Measurements from ENCODE around the gene PLPP6.

The PLPP6 gene

DNA sequence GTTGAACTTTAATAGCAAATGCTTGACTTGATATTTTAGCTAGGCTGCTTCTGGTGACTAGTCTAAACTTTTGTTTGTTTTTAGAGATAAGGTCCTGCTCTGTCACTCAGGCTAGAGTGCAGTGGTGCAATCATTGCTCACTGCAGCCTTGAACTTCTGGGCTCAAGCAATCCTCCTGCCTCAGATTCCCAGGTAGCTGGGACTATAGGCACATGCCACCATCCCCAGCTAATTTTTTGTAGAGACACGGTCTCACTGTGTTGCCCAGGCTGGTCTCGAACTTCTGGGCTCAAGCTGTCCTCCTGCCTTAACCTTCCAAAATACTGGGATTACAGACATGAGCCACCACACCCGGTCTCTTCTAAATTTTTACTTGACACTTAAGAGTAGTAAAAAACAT lies 38.0 kb downstream of the PLPP6 start:
- DNase-seq (ENCODE audit: low read depth), result no peak

DNA sequence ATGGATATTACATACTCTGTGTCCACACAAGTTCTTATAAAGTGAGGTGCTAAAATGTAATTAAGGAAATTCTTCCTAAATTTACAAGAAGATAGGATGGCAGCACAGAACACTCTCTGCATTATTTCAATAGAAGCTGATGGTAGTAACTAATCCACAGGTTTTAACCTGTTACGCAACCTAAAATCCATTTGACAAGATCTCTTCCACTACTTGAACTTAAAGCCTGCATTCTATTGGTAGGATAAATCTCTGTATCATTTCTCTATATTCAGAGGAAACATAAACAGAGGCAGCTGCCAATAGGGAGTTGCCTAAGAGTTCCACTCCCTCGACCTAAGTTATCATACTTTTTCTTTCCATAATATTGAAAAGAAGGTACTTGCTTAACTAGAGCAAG lies 38.8 kb downstream of the PLPP6 start:
- no peak for DNase-seq (ENCODE audit: low read depth)

DNA sequence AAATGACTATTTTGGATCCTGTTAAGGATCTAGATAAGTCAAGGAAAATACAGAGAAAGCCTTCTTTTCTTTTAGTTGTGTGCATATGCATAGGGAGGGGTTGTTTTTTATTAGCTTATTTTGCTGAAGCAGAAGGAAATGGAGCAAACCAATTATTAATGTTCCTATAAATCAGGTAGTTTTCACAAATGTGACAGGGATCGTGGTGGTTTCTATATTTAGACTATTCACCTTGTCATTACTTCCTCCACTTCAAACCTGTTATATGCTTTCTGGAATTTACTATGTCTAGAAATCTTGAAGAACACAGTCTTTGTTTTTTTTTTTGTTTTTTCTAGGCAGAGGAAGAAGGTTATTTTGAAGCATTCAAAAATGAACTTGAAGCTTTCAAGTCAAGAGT lies 39.4 kb downstream of the PLPP6 start:
- DNase-seq (ENCODE audit: low read depth), result no peak

DNA sequence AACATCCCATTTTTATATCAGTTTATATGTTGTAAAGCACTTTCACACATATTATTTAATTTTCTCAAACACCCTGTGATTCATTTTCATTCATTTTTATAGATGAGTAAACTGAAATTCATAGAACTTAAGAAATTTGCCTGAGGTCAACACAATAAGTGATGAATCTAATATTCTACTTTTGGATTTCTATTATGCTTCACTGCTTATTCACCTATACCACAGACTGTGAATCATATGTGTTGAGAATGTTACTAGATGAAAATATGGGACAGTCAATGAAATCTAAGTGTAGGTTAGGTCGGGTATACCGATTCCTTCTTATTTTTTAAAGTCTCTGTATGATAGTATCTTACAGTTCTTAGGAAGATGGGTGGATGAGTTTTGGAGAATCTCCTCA lies 42.0 kb downstream of the PLPP6 start:
- DNase-seq (ENCODE audit: low read depth), result no peak

DNA sequence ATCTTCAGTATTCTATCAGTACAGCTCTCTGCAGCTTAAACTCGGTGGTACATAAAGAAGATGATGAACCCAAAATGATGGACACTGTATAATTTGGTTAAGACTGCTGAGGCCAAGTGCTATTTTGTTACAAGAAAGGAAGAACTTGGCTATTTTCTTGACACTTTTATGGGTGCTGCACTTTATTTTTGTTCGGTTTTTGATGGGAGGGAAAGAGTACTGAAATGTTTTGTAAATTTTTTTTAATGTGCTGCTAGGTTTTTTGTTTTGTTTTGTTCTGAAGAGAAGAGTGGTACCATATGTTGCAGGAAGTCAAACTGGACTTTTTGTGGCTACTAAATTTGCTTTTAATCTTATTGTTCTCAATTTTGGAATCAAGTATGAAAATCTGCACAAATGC lies 43.9 kb downstream of the PLPP6 start:
- no peak for DNase-seq (ENCODE audit: low read depth)

DNA sequence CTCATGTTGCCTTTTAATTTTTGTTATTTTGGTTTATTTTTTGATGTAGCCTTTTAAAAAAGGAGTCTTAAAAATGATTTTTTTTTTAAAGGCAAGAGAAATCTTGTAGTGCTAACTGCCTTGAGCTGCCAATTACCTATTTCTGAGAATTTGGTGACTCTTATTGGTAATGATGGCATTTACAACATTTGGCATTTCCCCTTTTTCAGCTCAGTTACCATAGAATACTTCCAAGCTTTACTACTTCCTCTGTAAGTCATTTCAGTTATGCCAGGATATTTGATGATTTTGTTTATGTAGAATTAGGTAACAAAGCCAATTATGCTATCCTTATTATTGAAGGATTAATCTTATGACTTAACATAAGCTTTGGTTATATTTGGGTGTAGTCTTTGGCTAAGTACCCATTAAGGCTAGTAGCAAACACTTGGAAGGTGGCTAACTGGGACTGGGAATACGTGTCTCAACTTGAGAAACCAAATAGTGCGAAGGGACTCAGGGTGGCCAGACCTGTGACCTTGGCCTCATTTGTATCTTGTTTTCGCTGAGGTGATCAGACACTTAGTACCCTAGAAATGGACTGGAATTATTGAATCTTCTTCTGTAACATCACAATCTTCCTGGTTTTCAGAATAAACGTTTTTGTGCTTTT lies 45.0 kb downstream of the PLPP6 start:
- no peak for DNase-seq (ENCODE audit: low read depth)

DNA sequence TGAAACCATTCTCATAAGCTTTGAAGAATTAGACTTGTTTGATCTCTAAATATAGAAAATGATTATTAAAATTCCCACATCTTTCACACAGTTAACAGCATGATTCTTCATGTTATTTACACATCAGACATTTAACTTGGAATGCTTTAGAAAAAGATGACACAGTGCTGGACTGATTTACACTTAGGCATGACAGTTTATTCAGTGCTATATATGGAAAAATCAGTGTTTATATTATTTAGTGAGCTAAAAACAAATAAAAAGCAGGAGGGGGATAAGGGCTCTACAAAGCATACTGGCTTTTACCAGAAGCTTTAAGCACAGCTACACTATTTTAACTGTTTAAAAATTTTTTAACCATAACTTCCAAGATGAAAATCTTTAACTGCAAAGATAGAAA lies 47.3 kb downstream of the PLPP6 start:
- no peak for DNase-seq (ENCODE audit: low read depth)

DNA sequence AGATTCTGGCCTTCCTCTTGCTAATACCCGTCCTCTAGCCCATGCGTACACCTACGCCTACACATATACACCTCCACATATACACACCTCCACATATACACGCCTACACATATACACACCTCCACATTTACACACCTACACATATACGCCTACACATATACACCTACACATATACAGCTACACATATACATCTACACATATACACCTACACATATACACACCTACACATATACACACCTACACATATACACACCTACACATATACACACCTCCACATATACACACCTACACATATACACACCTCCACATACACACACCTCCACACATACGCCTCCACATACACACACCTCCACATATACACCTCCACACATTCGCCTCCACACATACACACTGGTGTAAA lies 51.8 kb downstream of the PLPP6 start:
- no peak for DNase-seq (ENCODE audit: low read depth)

DNA sequence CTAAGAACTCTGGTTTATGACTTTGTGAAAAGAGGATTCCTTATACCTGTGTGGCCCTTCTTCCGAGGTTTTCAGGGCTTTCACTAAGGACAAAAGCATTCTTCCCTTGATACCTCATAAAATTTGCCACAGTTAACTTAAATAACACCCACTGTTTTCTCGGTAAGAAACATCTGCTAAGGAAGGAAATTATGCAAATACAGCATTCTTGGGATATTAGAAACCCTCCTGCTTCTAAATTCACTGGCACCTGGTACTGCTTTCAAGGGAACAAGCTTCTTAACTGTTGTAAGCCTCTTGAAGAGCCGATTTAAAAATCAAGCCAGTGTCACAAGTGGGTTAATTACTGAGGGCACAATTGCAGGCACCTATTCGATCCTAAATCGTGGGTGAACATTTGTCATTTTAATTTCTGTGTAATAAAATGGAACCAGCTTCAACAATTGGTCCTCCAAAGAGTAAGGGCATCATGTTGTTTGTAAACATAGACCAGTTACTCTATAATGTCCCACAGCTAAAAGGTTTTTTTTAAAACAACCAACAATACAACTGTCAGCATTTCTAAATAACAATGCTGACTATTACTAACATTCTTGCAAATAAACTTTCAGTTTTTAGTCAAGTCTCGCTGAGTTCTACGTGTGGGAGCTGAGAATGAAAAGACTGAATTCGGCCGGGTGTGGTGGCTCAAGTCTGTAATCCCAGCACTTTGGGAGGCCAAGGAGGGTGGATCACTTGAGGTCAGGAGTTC lies 52.3 kb downstream of the PLPP6 start:
- no peak for DNase-seq (ENCODE audit: low read depth)
